GM12891 (cell line): ENCODE measurements around the gene CD160.
"Not testable (repeated sequence)": the region's sequence is repeated elsewhere in the genome, so short reads cannot be mapped to it uniquely, and the experiment has no call there.

ENCODE experiments used
- POLR2A ChIP-seq: IDR thresholded peaks from 2 replicates; pipeline ENCODE4 v1.6.1; 2011; ENCODE audit warnings: low read depth, low read length, control low read depth
- POLR2AphosphoS5 ChIP-seq: IDR thresholded peaks from 2 replicates; pipeline ENCODE4 v1.6.1; 2011; ENCODE audit warnings: low read depth, low read length, control low read depth
- SPI1 ChIP-seq: IDR thresholded peaks from 2 replicates; pipeline ENCODE4 v1.6.1; 2011; ENCODE audit warnings: low read depth, low read length, control low read depth
- TAF1 ChIP-seq: IDR thresholded peaks from 2 replicates; pipeline ENCODE4 v1.6.1; 2011; ENCODE audit warnings: low read depth, low read length, control low read depth

GRCh38 chr1:145762001-145762400, 42.7 kb downstream of the CD160 start:
- TF ChIP-seq POLR2A, POLR2AphosphoS5, TAF1, SPI1: not testable (repeated sequence)
